Measurements from ENCODE around the gene GYS2.
"Not testable (repeated sequence)": the region's sequence is repeated elsewhere in the genome, so short reads cannot be mapped to it uniquely, and the experiment has no call there.

GYS2 gene

DNA sequence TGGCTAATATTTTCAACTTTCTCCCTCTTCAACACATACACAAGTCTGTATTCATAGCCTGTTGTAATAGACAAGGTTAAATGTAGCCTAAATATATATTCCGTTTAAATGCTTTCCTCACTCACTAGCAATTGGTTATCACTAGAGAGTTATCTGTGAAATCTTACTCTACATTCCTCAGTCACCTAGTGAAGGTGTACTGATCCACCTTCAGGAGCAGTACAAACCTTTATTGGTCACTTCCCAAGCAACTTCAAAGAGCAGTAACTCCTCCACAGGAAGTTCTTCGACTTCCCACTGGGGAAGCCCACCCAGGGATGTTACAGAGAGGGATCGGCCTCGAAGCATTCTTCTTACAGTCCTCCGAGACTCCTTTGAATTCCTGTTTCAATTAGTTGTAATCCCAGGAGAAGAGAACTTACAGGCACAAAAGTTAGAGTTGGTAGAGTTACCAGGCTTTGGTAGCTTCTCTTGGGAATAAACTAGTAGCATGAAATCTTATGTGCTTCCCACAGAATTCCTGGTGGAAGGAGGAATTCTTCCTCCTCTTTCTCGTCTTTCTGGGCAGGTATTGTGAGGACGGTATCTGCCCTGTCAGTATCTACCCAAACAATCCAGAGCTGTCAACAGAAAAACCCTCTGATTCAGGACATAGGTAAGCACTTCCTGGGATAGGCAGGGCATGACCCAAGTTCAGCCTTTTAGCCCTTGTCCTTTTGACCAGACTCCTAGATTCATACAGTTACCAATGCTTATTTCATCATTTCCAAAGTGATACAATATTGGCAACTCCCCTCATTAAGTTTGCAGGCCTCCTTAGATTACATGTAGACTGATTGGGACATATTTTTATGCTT lies at the start of gene GYS2:
Gene GYS2 (minus strand): TSS at position 603 of the 857 bp plus-strand sequence. CDS start 255 bp downstream, at position 348.
- DNase-seq (ENCODE audit: low spot score): no peak

GRCh38 chr12:21651821-21652220 lies 47.2 kb upstream of the GYS2 start:
- no peak for DNase-seq (ENCODE audit: low spot score)

GRCh38 chr12:21650997-21651396 lies 46.4 kb upstream of the GYS2 start:
- DNase-seq (ENCODE audit: low spot score): no peak

- DNase-seq (ENCODE audit: low spot score): no peak
Measured at GRCh38 chr12:21649034-21649433, 44.4 kb upstream of the GYS2 start.

GRCh38 chr12:21648378-21648777 lies 43.7 kb upstream of the GYS2 start:
- DNase-seq (ENCODE audit: low spot score): no peak

GRCh38 chr12:21647179-21647578 lies 42.5 kb upstream of the GYS2 start:
- DNase-seq (ENCODE audit: low spot score): no peak

DNA sequence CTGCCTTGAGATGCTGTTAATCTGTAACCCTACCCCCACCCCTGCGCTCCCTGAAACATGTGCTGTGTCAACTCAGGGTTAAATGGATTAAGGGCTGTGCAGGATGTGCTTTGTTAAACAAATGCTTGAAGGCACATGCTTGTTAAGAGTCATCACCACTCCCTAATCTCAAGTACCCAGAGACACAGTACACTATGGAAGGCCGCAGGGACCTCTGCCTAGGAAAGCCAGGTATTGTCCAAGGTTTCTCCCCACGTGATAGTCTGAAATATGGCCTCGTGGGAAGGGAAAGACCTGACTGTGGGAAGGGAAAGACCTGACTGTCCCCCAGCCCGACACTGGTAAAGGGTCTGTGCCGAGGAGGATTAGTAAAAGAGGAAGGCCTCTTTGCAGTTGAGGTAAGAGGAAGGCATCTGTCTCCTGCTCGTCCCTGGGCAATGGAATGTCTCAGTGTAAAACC lies 40.4 kb upstream of the GYS2 start:
- DNase-seq (ENCODE audit: low spot score): not testable (repeated sequence)

- no peak for DNase-seq (ENCODE audit: low spot score)
Measured at GRCh38 chr12:21644516-21644915, 39.9 kb upstream of the GYS2 start.

DNA sequence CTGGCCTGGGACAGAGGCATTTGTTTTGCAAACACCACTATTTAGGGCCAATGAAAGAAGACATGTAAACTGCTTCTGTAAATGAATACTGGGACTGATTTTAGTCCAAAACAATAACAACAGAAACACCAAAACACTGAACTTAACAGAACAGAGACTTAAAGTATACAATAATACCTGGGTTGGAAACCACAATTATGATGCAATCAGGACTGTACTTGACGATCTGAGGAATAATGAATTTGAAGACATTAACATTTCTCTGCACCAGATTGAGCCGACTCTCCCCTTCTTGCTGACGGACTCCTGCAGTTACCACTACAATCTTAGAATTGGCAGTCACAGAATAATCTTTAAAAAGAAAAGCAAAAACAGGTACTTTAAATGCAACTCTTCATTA lies 39.1 kb upstream of the GYS2 start:
- DNase-seq (ENCODE audit: low spot score): no peak

- no peak for DNase-seq (ENCODE audit: low spot score)
Measured at GRCh38 chr12:21642707-21643389, 38.2 kb upstream of the GYS2 start.

DNA sequence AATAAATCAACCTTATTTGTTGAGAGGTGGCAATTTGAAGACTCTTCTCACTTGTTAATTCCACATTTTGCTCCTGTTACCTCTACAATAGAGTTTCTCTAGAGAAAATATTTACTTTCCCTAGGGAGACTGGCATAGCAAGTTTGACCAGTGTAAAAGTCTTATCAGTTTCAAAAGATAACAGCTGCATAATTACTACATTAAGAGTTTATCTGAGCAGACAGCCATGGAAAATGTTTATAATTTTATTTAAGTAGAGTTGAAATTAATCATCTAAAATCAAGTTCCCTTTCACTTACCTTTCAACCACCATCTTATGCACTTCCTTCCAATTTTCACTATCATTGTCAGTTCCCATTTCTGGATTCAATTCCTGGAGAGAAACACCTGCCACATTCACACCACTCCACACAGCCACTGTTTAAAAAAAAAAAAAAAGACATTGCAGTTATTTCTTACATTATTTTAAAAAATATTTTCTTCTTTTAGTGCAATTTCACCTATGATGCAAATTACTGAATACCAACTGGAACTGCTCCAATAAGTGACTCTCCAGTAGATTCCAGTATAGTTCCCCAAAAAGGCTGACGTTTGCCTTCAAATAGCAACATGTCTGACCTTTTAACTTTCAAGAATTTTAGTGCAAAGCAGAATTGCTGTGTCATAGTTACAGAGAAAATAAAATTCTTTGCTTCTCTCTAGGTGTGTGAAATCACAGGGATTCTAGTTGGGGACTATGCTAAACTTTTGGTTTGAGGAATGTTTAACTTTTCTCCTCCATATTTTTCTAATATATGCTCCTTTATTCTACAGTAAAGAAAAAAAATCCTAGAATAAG lies 33.6 kb upstream of the GYS2 start:
- no peak for DNase-seq (ENCODE audit: low spot score)

DNA sequence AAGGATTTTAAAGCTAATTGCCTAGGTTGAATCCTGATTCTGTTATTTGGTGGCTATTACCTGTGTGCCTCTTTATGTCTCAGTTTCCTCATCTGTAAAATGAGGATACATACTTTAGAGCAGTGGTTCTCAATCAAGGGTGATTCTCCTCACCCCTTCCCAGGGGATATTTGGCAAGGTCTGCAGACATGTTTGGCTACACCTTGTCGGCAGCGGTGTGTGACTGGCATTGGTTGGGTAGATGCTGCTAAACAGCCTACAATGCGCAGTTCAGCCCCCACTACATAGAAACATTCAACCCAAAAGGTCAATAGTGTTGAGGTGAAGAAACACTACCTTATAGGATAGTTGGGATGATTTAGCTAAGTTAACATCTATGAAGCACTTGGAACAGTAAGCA lies 29.6 kb upstream of the GYS2 start:
- no peak for DNase-seq (ENCODE audit: low spot score)

- DNase-seq (ENCODE audit: low spot score): no peak
Measured at GRCh38 chr12:21631367-21631766, 26.7 kb upstream of the GYS2 start.

DNA sequence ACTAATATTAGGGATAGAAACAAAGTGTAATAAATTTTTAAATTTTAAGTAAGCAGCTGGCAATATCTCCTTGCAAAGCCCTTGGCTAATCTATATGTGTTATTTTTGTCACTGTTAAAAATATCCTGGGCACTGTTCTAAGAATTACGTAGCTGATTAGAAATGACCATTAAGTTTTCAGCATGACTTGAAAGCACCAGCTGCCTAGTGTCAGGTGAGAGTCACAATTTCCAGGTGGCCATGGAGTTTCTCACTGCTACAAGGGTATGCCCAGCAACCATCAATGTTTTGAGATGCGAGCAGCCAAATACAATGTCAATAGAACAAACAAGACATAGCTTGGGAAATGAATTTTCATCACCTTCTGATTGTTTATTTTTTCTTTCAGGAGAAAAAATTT lies 23.3 kb upstream of the GYS2 start:
- no peak for DNase-seq (ENCODE audit: low spot score)

GRCh38 chr12:21618566-21618965 lies 13.9 kb upstream of the GYS2 start:
- DNase-seq (ENCODE audit: low spot score): no peak

- no peak for DNase-seq (ENCODE audit: low spot score)
Measured at GRCh38 chr12:21617030-21617429, 12.4 kb upstream of the GYS2 start.

- DNase-seq (ENCODE audit: low spot score): no peak
Measured at GRCh38 chr12:21615431-21615830, 10.8 kb upstream of the GYS2 start.

DNA sequence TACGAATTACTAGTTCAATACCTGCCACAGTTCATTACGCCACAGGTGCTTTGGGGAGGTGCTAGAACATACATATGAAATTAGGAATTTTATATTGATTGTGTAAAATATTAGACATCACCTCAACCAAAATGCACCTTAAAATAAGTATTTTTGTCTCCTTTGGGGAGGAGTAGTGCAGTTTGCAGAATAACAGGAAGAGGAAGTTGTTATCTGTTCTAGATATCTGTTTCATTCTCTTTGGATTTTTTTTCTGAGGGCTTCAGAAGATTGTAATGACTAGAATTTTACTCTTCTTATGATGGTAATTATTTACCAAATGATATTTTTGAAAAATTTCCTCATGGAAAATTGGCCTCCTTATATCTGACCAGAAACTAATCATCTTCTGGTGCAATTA lies 9.9 kb upstream of the GYS2 start:
- no peak for DNase-seq (ENCODE audit: low spot score)

DNA sequence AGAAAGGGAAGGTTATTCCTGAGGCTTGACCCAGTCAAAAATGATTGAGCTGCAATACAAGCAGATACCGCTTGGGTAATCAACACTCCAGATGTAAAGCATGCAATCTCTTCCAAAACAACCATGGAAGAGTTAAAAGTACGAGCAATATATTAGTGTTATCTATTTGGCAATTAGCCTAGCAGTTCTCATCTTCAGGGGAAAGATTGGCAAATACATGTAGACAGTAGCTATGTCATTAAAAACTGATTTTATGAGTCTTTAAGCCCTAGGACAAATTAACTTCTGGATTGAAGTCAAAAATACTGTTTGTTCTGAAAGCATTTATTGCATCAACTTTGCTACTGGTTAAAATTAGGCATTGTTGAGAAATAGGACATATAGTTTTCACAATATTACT lies 9.3 kb upstream of the GYS2 start:
- DNase-seq (ENCODE audit: low spot score): no peak

DNA sequence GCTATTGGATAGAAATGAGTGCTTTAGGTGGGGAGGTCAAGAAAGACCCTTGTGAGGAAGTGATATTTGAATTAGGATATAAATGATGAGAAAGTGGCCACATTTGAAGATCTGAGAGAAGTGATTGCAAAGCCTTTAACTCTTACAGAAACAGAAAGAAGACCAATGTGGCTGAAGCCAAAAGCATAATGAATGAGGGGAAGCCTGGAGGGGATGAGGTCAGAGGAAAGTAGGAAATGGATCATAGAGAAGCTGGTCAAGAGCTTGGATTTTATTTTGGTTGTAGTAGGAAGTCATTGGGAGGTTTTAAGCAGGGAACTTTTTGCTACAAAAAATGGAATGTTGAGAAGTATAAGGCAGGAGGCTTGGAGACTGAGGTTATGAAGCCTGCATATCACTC lies 3.5 kb upstream of the GYS2 start:
- DNase-seq (ENCODE audit: low spot score): no peak

GRCh38 chr12:21607701-21608100 lies 3.1 kb upstream of the GYS2 start:
- DNase-seq (ENCODE audit: low spot score): no peak

DNA sequence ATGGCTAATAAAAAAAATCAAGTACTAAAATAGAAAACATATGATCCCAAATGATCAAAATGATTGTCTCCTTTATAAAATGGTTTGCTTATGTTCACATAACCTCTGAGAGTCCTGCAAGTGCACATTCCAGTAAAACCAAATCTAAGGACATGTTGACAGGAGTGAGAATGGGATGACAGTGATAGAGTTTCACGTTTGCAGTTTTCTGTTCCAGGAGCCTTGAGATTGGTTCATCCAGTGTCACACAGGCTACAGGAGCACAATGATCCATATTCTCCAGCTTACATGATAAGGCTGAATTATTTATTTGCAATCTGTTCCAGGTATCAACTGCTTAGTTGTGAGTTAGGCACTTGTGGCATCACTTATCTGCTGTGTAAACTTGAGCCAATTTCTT lies 1.5 kb upstream of the GYS2 start:
- DNase-seq (ENCODE audit: low spot score): no peak

GRCh38 chr12:21602774-21603173 lies 1.9 kb downstream of the GYS2 start:
- DNase-seq (ENCODE audit: low spot score): no peak
